Forelimb muscle (tissue), 1 donor: ENCODE measurements around the gene MYMX. TPM values are rescaled to one million over a fixed set of nuclear protein-coding genes. Genes with fewer than 3 reads are reported as not detected.
A peak's percentile ranks its signal among the peaks of the same experiment; 100 is the strongest.

Source experiments
- DNase-seq: peaks from one replicate; pipeline ENCODE4 v3.0.0-alpha.2; 2013; ENCODE audit warnings: low read depth
- polyA plus RNA-seq: library from polyadenylated mRNA; unstranded; fragments of 120-200 nt; gene quantifications from one replicate; pipeline ENCODE4 v1.2.1, GENCODE V29; 2013; ENCODE audit not compliant: insufficient read length

The MYMX gene
- polyA plus RNA-seq, 1 donor = 21.9 TPM

- no peak for DNase-seq
Measured at GRCh38 chr6:44232676-44233566, 16.2 kb downstream of the MYMX start.

DNA sequence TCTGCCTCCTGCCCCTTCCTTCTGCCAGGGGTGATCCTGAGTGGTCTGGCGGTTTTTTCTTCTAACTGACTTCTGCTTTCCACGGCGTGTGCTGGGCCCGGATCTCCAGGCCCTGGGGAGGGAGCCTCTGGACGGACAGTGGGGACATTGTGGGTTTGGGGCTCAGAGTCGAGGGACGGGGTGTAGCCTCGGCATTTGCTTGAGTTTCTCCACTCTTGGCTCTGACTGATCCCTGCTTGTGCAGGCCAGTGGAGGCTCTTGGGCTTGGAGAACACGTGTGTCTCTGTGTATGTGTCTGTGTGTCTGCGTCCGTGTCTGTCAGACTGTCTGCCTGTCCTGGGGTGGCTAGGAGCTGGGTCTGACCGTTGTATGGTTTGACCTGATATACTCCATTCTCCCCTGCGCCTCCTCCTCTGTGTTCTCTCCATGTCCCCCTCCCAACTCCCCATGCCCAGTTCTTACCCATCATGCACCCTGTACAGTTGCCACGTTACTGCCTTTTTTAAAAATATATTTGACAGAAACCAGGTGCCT, 16.9 kb downstream of the MYMX start:
- DNase-seq = no peak

GRCh38 chr6:44234101-44235025, 17.6 kb downstream of the MYMX start:
- DNase-seq = no peak

GRCh38 chr6:44235269-44235668, 18.5 kb downstream of the MYMX start:
- DNase-seq = no peak

DNA sequence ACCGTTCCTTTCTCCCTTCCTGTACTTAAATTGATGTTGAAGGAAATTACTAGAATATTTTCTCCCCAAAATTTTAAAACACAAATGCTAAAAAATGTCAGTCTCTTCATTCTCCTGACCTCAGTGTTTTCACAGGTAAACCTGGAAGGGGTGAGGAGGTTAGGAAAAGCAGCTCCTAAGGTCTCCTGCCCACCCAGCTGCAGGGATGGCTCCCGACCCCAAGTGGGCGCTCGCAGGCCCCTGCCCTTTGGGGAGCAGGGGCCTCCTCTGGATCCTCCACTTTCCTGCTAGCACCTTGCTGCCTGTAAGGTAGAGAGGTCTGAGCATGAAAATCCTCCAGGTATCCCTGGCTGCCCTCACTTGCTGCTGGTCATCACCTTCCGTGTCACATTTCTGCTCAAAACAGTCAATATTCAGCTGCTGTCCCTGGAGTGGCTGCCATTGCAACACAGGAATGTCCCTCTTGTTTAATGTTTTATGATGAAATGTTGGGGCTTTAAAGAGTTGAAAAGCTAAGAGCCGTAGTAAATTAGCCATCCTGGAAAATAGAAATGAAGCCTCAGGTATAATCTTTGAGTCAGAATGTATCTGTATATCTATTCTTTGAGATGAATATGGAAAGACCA, 19.3 kb downstream of the MYMX start:
- DNase-seq = no peak

DNA sequence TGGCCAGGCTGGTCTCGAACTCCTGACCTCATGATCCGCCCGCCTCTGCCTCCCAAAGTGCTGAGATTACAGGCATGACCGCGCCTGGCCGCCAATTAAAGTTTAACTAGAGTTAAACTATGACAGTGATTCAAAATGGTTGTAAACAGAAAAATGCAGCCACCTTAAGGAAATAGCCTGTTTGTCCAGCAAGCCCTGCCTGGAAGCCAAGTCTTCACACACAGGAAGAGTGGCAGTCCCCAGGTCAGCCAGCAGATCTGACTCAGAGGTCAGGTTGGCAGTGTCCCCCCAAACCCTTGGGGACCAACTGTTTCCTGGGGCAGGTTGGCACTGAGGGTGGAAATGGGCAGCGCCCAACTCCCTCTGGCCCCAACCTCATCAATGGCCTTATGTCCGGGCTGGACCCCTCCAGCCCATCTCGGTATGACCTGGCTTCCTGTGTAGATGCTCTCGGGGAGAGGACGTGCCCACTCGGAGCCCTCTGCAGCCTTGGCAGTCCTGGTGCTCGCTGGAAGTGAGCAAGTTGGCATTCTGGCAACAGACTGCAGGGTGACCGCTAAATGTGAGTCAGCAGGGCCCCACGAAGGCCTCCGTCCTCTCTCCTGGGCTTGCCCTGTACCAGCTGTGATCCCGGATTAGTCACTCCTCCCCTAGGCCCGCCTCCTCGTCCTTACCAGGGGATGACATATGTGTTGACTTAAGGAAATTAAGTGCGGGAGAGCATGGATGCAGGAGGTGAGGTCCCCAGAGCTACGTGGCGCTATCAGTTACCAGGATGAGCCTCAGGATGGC, 20.5 kb downstream of the MYMX start:
- no peak for DNase-seq

- no peak for DNase-seq
Measured at GRCh38 chr6:44237813-44238433, 21.2 kb downstream of the MYMX start.

GRCh38 chr6:44238687-44239350, 22.1 kb downstream of the MYMX start:
- no peak for DNase-seq

DNA sequence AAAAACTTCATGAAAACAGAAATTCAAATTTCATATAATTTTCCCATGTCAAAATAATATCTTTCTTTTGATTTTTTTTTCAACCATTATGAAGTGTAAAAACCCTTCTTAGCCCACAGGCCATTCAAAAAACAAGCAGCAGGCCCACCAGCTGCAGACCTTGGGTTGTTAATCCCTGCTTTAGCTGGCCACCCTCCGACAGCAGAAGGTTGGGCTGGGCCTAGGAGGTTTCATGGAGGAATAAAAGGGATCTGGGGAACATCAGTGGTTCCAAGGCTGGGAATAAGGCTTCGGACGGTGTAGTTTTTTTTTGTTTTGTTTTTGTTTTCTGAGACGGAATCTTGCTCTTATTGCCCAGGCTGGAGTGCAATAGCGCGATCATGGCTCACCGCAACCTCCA, 26.6 kb downstream of the MYMX start:
- DNase-seq = no peak

- DNase-seq = no peak
Measured at GRCh38 chr6:44245391-44245911, 28.7 kb downstream of the MYMX start.

DNA sequence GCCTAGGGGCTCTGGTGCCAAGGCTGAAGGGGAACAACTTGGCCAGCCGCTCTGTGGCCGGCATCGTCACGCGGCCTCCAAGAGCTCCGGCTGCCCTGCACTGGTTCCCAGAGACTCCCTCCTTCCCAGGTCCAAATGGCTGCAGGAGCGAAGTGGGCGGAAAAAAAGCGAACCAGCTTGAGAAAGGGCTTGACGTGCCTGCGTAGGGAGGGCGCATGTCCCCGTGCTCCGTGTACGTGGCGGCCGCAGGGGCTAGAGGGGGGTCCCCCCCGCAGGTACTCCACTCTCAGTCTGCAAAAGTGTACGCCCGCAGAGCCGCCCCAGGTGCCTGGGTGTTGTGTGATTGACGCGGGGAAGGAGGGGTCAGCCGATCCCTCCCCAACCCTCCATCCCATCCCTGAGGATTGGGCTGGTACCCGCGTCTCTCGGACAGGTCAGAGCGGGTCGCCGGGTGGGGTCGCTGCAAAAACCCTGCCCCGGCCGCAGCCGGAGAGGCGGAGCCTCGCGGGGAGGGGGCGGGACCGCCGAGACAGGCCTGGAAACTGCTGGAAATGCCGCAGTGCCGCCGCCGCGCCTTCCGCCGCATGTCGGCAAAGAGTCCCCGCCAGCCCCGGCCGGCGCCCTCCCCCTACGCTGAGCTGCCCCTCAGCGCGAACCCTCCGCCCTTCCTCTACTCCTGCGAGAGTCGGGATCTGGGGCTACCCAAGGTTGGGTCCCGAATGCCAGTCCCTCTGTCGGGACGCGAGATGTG, 29.4 kb downstream of the MYMX start:
- DNase-seq = no peak

DNA sequence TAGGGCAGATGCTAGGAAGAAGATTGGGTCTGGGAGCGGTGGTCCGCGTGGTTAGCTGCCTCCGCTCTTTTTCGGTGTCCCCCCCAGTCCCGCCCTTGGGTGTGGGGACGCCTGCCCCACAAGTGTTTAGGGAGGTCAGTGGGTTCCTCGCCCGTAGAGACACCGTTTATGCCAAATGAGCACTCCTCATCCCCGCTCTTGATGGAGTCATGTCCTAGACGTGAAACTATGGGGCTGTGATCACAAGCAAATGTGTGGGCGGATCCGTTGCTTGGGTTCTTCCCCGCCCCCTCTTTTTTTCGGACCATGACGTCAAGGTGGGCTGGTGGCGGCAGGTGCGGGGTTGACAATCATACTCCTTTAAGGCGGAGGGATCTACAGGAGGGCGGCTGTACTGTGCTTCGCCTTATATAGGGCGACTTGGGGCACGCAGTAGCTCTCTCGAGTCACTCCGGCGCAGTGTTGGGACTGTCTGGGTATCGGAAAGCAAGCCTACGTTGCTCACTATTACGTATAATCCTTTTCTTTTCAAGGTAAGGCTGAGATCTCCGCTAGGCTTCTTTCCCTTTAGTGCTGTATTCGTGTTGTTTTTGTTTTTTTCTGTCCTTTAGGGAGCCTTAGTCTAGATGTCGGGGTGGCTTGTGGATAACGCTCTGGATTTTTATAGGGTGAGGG, 30.1 kb downstream of the MYMX start, which contains the start of gene HSP90AB1:
HSP90AB1 (plus strand) TSS at position 439 of the 675 bp plus-strand sequence. CDS start 1,529 bp downstream, outside the sequence.
- DNase-seq = peak; percentile 86

GRCh38 chr6:44247338-44248302, 30.9 kb downstream of the MYMX start:
- no peak for DNase-seq

DNA sequence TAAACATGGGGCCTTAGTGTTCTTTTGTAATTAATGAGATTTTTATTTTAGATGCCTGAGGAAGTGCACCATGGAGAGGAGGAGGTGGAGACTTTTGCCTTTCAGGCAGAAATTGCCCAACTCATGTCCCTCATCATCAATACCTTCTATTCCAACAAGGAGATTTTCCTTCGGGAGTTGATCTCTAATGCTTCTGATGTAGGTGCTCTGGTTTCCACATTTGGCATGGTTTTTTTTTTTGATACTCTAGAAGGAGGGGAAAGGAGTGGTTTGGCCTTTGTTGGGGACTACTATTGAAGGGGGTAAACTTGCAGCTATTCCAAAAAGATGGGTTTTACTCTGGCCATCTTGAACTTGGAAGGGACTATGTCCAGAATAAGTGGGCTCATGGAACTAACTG, 31.9 kb downstream of the MYMX start:
- DNase-seq = no peak

DNA sequence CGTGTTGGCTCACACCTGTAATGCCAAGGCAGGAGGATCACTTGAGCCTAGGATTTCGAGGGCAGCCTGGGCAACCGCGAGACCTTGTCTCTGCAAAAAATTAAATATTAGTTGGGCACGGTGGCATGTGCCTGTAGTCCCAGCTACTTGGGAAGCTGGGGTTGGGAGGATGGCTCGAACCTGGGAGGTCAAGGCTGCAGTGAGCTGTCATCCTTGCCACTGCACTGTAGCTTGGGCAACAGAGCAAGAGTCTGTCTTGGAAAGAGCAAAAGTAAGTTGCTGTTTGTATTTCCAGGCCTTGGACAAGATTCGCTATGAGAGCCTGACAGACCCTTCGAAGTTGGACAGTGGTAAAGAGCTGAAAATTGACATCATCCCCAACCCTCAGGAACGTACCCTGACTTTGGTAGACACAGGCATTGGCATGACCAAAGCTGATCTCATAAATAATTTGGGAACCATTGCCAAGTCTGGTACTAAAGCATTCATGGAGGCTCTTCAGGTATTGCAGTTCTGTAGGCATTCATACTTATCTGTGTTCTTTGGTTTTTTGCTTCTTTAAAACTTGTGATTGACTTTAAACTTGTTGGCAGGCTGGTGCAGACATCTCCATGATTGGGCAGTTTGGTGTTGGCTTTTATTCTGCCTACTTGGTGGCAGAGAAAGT, 32.5 kb downstream of the MYMX start:
- DNase-seq = no peak

DNA sequence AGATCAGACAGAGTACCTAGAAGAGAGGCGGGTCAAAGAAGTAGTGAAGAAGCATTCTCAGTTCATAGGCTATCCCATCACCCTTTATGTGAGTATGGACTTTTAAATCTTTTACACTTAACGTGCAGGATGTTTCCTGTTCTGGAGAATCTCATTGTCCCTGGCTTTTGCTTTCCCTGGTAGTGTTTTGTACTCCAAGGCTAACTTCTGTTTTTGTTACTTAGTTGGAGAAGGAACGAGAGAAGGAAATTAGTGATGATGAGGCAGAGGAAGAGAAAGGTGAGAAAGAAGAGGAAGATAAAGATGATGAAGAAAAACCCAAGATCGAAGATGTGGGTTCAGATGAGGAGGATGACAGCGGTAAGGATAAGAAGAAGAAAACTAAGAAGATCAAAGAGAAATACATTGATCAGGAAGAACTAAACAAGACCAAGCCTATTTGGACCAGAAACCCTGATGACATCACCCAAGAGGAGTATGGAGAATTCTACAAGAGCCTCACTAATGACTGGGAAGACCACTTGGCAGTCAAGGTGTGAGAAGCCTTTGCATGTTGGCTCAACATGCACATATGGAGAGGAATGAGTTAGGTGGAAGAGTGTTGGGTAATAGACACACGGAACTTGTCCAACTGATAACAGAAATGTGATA, 33.5 kb downstream of the MYMX start:
- DNase-seq = no peak
